ENCODE data around the gene DPEP3. TPM values are rescaled to one million over a fixed set of nuclear protein-coding genes. Genes with fewer than 3 reads are reported as not detected.
A peak's percentile ranks its signal among the peaks of the same experiment; 100 is the strongest.

DPEP3 gene
- total RNA-seq, 1 donor from 2014 or later, result not detected

DNA sequence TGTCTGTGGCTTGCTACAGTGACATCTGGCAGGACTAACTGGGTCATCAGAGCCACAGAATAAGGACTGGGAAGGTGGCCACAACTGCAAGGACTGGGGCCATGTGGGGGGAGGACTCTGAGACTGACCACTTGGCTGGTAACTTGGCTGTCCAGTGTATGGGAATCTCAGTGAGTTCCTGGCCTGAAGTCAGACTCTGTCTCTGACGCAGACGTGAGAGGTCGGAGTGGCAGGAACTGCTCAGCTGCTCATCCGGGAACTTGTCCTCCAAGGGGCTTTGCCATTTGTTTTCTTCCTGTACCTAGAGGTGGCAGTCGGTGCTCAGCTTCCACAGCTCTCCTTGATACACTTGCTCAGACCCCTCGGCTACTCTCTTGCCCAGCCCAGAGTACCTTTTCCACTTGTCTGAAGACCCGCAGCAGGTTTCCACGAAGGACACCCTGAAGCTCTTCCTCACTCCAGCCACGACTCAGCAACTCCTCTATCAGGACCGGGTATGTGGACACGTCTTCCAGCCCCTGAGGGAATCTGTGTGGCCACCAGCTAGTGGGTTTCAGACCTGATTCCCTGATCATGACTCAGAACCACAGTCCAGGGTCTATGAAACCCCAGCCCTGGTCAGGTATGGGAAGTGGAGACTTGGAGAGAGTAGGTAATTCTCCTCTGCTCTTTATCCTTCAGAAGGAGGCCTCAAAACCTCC lies 7.3 kb upstream of the DPEP3 start:
- Mint-ChIP-seq H3K4me1 (peaks cover 4% of the 10 kb centered on the region), H3K9me3 (no peaks in the 10 kb centered on the region), H3K36me3 (no peaks in the 10 kb centered on the region), H3K4me3 (no peak overlapping the region), H3K27ac (peak overlapping the region; percentile 58), H3K27me3 (ENCODE audit: insufficient read depth, low read depth) (peaks cover 10% of the 10 kb centered on the region)
- Histone ChIP-seq H3K9ac (no peak overlapping the region), H3K4me2 (no peak overlapping the region), H3K27me3 (peaks cover 8% of the 10 kb centered on the region), H3K4me1 (no peaks in the 10 kb centered on the region), H3K9me3 (ENCODE audit: low read depth) (no peaks in the 10 kb centered on the region), H3F3A (ENCODE audit: low read depth) (no peaks in the 10 kb centered on the region), H3K4me3 (no peak overlapping the region), H3K79me2 (ENCODE audit: low read depth) (no peaks in the 10 kb centered on the region), H3K36me3 (no peaks in the 10 kb centered on the region), H4K20me1 (ENCODE audit: low read depth) (no peaks in the 10 kb centered on the region), H2AFZ (replicated peaks) (no peak overlapping the region), H3K27ac (no peak overlapping the region)
- no peak for TF ChIP-seq EZH2phosphoT487 (IDR thresholded peaks at IDR 0.05)
- TF ChIP-seq, protein P1, sequence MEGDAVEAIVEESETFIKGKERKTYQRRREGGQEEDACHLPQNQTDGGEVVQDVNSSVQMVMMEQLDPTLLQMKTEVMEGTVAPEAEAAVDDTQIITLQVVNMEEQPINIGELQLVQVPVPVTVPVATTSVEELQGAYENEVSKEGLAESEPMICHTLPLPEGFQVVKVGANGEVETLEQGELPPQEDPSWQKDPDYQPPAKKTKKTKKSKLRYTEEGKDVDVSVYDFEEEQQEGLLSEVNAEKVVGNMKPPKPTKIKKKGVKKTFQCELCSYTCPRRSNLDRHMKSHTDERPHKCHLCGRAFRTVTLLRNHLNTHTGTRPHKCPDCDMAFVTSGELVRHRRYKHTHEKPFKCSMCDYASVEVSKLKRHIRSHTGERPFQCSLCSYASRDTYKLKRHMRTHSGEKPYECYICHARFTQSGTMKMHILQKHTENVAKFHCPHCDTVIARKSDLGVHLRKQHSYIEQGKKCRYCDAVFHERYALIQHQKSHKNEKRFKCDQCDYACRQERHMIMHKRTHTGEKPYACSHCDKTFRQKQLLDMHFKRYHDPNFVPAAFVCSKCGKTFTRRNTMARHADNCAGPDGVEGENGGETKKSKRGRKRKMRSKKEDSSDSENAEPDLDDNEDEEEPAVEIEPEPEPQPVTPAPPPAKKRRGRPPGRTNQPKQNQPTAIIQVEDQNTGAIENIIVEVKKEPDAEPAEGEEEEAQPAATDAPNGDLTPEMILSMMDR (IDR thresholded peaks at IDR 0.05), result no peak
- no peak for TF ChIP-seq EZH2 (IDR thresholded peaks at IDR 0.05)
- no peak for DNase-seq (ENCODE audit: low spot score)

DNA sequence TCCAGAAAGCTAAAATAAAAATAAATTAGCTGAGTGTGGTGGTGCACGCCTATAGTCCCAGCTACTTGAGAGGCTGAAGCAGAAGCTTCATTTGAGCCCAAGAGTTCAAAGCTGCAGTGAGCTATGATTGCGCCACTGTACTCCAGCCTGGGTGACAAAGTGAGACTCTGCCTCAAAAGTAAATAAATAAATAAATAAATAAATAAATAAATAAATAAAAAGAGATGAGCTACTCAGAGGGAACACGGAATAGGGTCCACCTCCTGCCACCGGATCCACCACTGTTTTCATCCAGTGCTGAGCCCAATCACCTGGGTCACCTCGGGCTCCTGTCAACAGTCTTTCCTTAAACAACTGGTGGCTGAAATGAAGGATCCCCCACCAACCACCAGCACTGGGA lies 6.7 kb upstream of the DPEP3 start:
- no peaks in the 10 kb centered on the region for H3K9me3 ChIP-seq (ENCODE audit: low read depth)
- H3F3A ChIP-seq (ENCODE audit: low read depth), result no peaks in the 10 kb centered on the region
- no peaks in the 10 kb centered on the region for H3K36me3 ChIP-seq
- Mint-ChIP-seq H3K27ac (no peak overlapping the region), H3K4me1 (peaks cover 5% of the 10 kb centered on the region), H3K4me3 (no peak overlapping the region), H3K36me3 (no peaks in the 10 kb centered on the region), H3K9me3 (no peaks in the 10 kb centered on the region), H3K27me3 (ENCODE audit: insufficient read depth, low read depth) (peaks cover 9% of the 10 kb centered on the region)
- H3K4me3 ChIP-seq, result no peak overlapping the region
- H3K4me2 ChIP-seq, result no peak overlapping the region
- no peaks in the 10 kb centered on the region for H3K79me2 ChIP-seq (ENCODE audit: low read depth)
- no peak overlapping the region for H3K27ac ChIP-seq
- no peak for DNase-seq (ENCODE audit: low spot score)
- H4K20me1 ChIP-seq (ENCODE audit: low read depth), result no peaks in the 10 kb centered on the region
- peaks cover 1% of the 10 kb centered on the region for H3K27me3 ChIP-seq
- no peak for TF ChIP-seq EZH2 (IDR thresholded peaks at IDR 0.05)
- no peak for TF ChIP-seq EZH2phosphoT487 (IDR thresholded peaks at IDR 0.05)
- TF ChIP-seq, protein P1 (IDR thresholded peaks at IDR 0.05), result no peak
- no peak overlapping the region for H2AFZ ChIP-seq (replicated peaks)
- no peak overlapping the region for H3K9ac ChIP-seq
- no peaks in the 10 kb centered on the region for H3K4me1 ChIP-seq

DNA sequence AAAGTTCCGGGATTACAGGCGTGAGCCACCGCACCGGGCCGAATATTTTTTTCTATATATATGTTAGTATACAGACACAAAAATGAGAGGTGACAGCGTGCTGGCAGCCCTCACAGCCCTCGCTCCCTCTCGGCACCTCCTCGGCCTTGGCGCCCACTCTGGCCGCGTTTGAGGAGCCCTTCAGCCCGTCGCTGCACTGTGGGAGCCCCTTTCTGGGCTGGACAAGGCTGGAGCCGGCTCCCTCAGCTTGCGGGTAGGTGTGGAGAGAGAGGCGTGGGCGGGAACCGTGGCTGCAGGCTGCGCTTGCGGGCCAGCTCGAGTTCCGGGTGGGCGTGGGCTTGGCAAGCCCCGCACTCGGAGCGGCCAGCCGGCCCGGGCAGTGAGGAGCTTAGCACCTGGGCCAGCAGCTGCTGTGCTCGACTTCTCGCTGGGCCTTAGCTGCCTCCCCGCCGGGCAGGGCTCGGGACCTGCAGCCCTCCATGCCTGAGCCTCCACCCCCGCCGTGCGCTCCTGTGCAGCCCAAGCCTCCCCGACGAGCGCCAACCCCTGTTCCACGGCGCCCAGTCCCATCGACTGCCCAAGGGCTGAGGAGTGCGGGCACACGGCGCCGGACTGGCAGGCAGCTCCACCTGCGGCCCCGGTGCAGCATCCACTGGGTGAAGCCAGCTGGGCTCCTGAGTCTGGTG lies 1.9 kb upstream of the DPEP3 start:
- no peaks in the 10 kb centered on the region for H3K36me3 ChIP-seq
- H3K27ac Mint-ChIP-seq, result no peak overlapping the region
- no peak overlapping the region for H3K4me2 ChIP-seq
- H3K4me3 ChIP-seq, result no peak overlapping the region
- no peaks in the 10 kb centered on the region for H3K79me2 ChIP-seq (ENCODE audit: low read depth)
- H4K20me1 ChIP-seq (ENCODE audit: low read depth), result no peaks in the 10 kb centered on the region
- no peak for DNase-seq (ENCODE audit: low spot score)
- H3K9me3 ChIP-seq (ENCODE audit: low read depth), result no peaks in the 10 kb centered on the region
- peaks cover 7% of the 10 kb centered on the region for H3K27me3 Mint-ChIP-seq (ENCODE audit: insufficient read depth, low read depth)
- H3K4me3 Mint-ChIP-seq, result no peak overlapping the region
- H3K9me3 Mint-ChIP-seq, result no peaks in the 10 kb centered on the region
- no peak overlapping the region for H3K27ac ChIP-seq
- no peaks in the 10 kb centered on the region for H3K27me3 ChIP-seq
- H3K9ac ChIP-seq, result no peak overlapping the region
- TF ChIP-seq EZH2 (IDR thresholded peaks at IDR 0.05) (no peak), EZH2phosphoT487 (IDR thresholded peaks at IDR 0.05) (no peak)
- TF ChIP-seq, protein P1 (IDR thresholded peaks at IDR 0.05), result no peak
- no peaks in the 10 kb centered on the region for H3K36me3 Mint-ChIP-seq
- no peaks in the 10 kb centered on the region for H3F3A ChIP-seq (ENCODE audit: low read depth)
- no peak overlapping the region for H2AFZ ChIP-seq (replicated peaks)
- H3K4me1 Mint-ChIP-seq, result peaks cover 5% of the 10 kb centered on the region
- H3K4me1 ChIP-seq, result no peaks in the 10 kb centered on the region

All from neural progenitor cell (in vitro differentiated cells).